HepG2 (cell line): ENCODE data around the gene PPP4R4. TPM values are rescaled to one million over a fixed set of nuclear protein-coding genes. Genes with fewer than 3 reads are reported as not detected.
"Not testable (repeated sequence)": the region's sequence is repeated elsewhere in the genome, so short reads cannot be mapped to it uniquely, and the experiment has no call there.

Source experiments
- ARNTL ChIP-seq: sonication (generic); formaldehyde crosslinking; IDR thresholded peaks from 2 replicates; pipeline ENCODE4 v1.4.0; 2020; ENCODE audit warnings: mild to moderate bottlenecking, missing genetic modification reagents
- BCL6 ChIP-seq: IDR thresholded peaks from 2 replicates; pipeline ENCODE4 v1.6.1; 2016; ENCODE audit warnings: missing genetic modification reagents, missing compliant biosample characterization
- EP300 ChIP-seq, 3 experiments: sonication (generic) in 1 of 3; formaldehyde crosslinking in 1 of 3; IDR thresholded peaks; 2 replicates each; pipeline versions ENCODE4 v1.5.1 to v1.6.1; 2011 to 2020; ENCODE audit warnings: low read depth in 2 of 3, low read length in 2 of 3, borderline replicate concordance in 1 of 3, improper control_type of control experiment in 1 of 3, mild to moderate bottlenecking in 1 of 3, missing genetic modification reagents in 1 of 3, moderate library complexity in 1 of 3
- FOXO1 ChIP-seq: sonication (generic); formaldehyde crosslinking; IDR thresholded peaks from 2 replicates; pipeline ENCODE4 v1.4.0; 2020; ENCODE audit warnings: missing genetic modification reagents
- HDAC2 ChIP-seq: sonication (generic); formaldehyde crosslinking; IDR thresholded peaks from 2 replicates; pipeline ENCODE4 v1.4.0; 2020; ENCODE audit warnings: missing genetic modification reagents
- KDM3A ChIP-seq: IDR thresholded peaks from 2 replicates; pipeline ENCODE4 v1.6.1; 2018; ENCODE audit warnings: low read depth, missing compliant biosample characterization
- LCORL ChIP-seq, 2 experiments: fragments of 450-650 bp in 1 of 2; sonication (generic) in 1 of 2; formaldehyde crosslinking in 1 of 2; IDR thresholded peaks; 2 replicates each; pipeline versions ENCODE4 v1.5.0 to v1.6.1; 2017 to 2020; ENCODE audit warnings: antibody characterized with exemption in 1 of 2, missing genetic modification reagents in 1 of 2
- RARA ChIP-seq: IDR thresholded peaks from 2 replicates; pipeline ENCODE4 v1.6.1; 2016; ENCODE audit warnings: missing genetic modification reagents, missing compliant biosample characterization
- RFXANK ChIP-seq: IDR thresholded peaks from 2 replicates; pipeline ENCODE4 v1.6.1; 2016
- SIX1 ChIP-seq: sonication (generic); formaldehyde crosslinking; IDR thresholded peaks from 2 replicates; pipeline ENCODE4 v1.4.0; 2020; ENCODE audit warnings: missing genetic modification reagents, borderline replicate concordance
- TEAD3 ChIP-seq: optimal IDR thresholded peaks from 2 replicates; pipeline ENCODE3; 2016; ENCODE audit warnings: borderline replicate concordance
- ZMYM3 ChIP-seq: sonication (generic); formaldehyde crosslinking; IDR thresholded peaks from 2 replicates; pipeline ENCODE4 v1.5.1; 2020; ENCODE audit warnings: mild to moderate bottlenecking, missing genetic modification reagents
- ZNF431 ChIP-seq: sonication (generic); formaldehyde crosslinking; IDR thresholded peaks from 2 replicates; pipeline ENCODE4 v1.9.0; 2022; ENCODE audit warnings: missing genetic modification reagents, low read depth, mild to moderate bottlenecking, borderline replicate concordance
- ZNF629 ChIP-seq: sonication (generic); formaldehyde crosslinking; conservative IDR thresholded peaks from 2 replicates; pipeline ENCODE4 v1.5.0; 2020; ENCODE audit warnings: missing genetic modification reagents
- polyA plus RNA-seq, 8 experiments: library from polyadenylated mRNA; depleted of rRNA in 3 of 8; stranded (reverse) in 7 of 8; unstranded in 1 of 8; fragments of >200 nt; fragmentation: Illumina TruSeq in 4 of 8; extraction: Trizol in 4 of 8; gene quantifications; 2 replicates each; pipeline versions ENCODE4 v1.2.1 to v1.2.3, GENCODE V29; 2011 to 2016; ENCODE audit warnings: low read depth in 4 of 8, missing spikeins in 1 of 8, mixed read lengths in 1 of 8; ENCODE audit not compliant: insufficient read depth in 1 of 8
- total RNA-seq, 5 experiments: library from RNA; depleted of rRNA; stranded (reverse); fragments of >200 nt; fragmentation: Illumina TruSeq; extraction: Trizol; gene quantifications; 2 replicates each; pipeline ENCODE4 v1.2.3, GENCODE V29; 2016; ENCODE audit warnings: low read depth in 1 of 5
- TF ChIP-seq, protein P1 (sequence below), 2 experiments: sonication (generic) in 1 of 2; formaldehyde crosslinking in 1 of 2; IDR thresholded peaks; 2 replicates each; pipeline versions ENCODE4 v1.4.0 to v1.6.1; 2018 to 2020; ENCODE audit warnings: missing genetic modification reagents in 2 of 2, borderline replicate concordance in 1 of 2, low read depth in 1 of 2, mild to moderate bottlenecking in 1 of 2, missing biosample characterization in 1 of 2
- TF ChIP-seq, protein P2 (sequence below): IDR thresholded peaks from 2 replicates; pipeline ENCODE4 v1.6.1; 2016; ENCODE audit warnings: missing genetic modification reagents, missing compliant biosample characterization
- TF ChIP-seq, protein P3 (sequence below), 2 experiments: sonication (generic) in 1 of 2; formaldehyde crosslinking in 1 of 2; IDR thresholded peaks; 2 replicates each; pipeline versions ENCODE4 v1.4.0 to v1.6.1; 2016 to 2020; ENCODE audit warnings: borderline replicate concordance in 1 of 2, low read depth in 1 of 2, mild to moderate bottlenecking in 1 of 2, missing genetic modification reagents in 1 of 2
- TF ChIP-seq, protein P4 (sequence below): sonication (generic); formaldehyde crosslinking; IDR thresholded peaks from 2 replicates; pipeline ENCODE4 v1.9.0; 2021; ENCODE audit warnings: missing genetic modification reagents, borderline replicate concordance

The PPP4R4 gene
- total and polyA plus RNA-seq, 2 of the 13 experiments (the other 11 are each of a cell fraction or from before 2014, with no cell fraction given): 9.5 to 19.8 TPM

DNA sequence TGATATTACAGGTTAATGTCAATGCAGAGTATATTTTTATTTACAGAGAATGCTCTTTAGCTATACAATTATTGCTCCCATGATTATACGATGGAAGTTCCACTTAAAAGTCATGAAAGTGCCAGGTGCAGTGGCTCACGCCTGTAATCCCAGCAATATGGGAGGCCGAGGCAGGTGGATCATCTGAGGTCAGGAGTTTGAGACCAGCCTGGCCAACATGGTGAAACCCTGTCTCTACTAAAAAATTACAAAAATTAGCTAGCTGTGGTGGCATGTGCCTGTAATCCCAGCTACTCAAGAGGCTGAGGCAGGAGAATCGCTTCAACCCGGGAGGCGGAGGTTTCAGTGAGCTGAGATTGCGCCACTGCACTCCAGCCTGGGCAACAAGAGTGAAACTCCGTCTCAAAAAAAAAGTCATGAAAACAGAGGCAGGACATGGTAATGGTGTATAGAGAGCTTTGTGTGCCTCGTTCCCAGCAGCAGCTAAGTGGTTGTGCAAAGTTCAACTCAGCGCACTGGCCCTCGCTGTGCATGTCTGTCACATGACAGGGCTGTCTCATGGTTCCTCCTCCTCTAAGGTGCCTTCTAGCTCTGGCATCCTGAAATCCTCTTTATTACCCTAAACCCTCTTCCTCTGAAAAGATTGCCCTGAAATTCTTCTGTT, 102.9 kb downstream of the PPP4R4 start (continued):
- peak; percentile 43; the same call in 1 of the 2 replicates for TF ChIP-seq ARNTL (CRISPR knock-in tag)
- peak; percentile 91 for TF ChIP-seq ZNF431
- TF ChIP-seq, protein P1, sequence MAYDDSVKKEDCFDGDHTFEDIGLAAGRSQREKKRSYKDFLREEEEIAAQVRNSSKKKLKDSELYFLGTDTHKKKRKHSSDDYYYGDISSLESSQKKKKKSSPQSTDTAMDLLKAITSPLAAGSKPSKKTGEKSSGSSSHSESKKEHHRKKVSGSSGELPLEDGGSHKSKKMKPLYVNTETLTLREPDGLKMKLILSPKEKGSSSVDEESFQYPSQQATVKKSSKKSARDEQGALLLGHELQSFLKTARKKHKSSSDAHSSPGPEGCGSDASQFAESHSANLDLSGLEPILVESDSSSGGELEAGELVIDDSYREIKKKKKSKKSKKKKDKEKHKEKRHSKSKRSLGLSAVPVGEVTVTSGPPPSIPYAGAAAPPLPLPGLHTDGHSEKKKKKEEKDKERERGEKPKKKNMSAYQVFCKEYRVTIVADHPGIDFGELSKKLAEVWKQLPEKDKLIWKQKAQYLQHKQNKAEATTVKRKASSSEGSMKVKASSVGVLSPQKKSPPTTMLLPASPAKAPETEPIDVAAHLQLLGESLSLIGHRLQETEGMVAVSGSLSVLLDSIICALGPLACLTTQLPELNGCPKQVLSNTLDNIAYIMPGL (CRISPR knock-in tag; IDR thresholded peaks at IDR 0.05; ENCODE audit: borderline replicate concordance in 1 of 2, low read depth in 1 of 2): peak in 1 of 2 experiments; percentile 53; a peak in 2 of 4 replicates
- peak; percentile 78 for TF ChIP-seq TEAD3 (CRISPR knock-in tag)
- TF ChIP-seq, protein P2, sequence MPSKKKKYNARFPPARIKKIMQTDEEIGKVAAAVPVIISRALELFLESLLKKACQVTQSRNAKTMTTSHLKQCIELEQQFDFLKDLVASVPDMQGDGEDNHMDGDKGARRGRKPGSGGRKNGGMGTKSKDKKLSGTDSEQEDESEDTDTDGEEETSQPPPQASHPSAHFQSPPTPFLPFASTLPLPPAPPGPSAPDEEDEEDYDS (CRISPR knock-in tag): peak; percentile 57
- peak; percentile 45; the same call in 1 of the 2 replicates for TF ChIP-seq BCL6
- TF ChIP-seq FOXO1 (CRISPR knock-in tag): peak; percentile 86
- TF ChIP-seq, protein P3, sequence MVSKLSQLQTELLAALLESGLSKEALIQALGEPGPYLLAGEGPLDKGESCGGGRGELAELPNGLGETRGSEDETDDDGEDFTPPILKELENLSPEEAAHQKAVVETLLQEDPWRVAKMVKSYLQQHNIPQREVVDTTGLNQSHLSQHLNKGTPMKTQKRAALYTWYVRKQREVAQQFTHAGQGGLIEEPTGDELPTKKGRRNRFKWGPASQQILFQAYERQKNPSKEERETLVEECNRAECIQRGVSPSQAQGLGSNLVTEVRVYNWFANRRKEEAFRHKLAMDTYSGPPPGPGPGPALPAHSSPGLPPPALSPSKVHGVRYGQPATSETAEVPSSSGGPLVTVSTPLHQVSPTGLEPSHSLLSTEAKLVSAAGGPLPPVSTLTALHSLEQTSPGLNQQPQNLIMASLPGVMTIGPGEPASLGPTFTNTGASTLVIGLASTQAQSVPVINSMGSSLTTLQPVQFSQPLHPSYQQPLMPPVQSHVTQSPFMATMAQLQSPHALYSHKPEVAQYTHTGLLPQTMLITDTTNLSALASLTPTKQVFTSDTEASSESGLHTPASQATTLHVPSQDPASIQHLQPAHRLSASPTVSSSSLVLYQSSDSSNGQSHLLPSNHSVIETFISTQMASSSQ (IDR thresholded peaks at IDR 0.05; ENCODE audit: low read depth): 0 out of 2 replicates have a peak, but pooled peaks have one; percentile 27
- TF ChIP-seq, protein P3 (CRISPR knock-in tag; IDR thresholded peaks at IDR 0.05; ENCODE audit: borderline replicate concordance): peak; percentile 72; the same call in 1 of the 2 replicates
- TF ChIP-seq HDAC2 (CRISPR knock-in tag): peak; percentile 90
- TF ChIP-seq ZNF629 (CRISPR knock-in tag): peak; percentile 46; the same call in 1 of the 2 replicates
- TF ChIP-seq RFXANK (CRISPR knock-in tag): 0 out of 2 replicates have a peak, but pooled peaks have one; percentile 67
- TF ChIP-seq KDM3A: peak; percentile 73; the same call in 1 of the 2 replicates
- peak in 1 of 2 experiments; percentile 60; a peak in 2 of 4 replicates for TF ChIP-seq EP300 (IDR thresholded peaks at IDR 0.05; ENCODE audit: low read depth in 2 of 2, low read length in 2 of 2)
- TF ChIP-seq EP300 (CRISPR knock-in tag; IDR thresholded peaks at IDR 0.05; ENCODE audit: borderline replicate concordance): peak; percentile 76; the same call in 1 of the 2 replicates
- TF ChIP-seq ZMYM3 (CRISPR knock-in tag): peak; percentile 77
- TF ChIP-seq RARA (CRISPR knock-in tag): peak; percentile 58
- peak; percentile 40; the same call in 1 of the 2 replicates for TF ChIP-seq SIX1 (CRISPR knock-in tag)
- TF ChIP-seq, protein P4, sequence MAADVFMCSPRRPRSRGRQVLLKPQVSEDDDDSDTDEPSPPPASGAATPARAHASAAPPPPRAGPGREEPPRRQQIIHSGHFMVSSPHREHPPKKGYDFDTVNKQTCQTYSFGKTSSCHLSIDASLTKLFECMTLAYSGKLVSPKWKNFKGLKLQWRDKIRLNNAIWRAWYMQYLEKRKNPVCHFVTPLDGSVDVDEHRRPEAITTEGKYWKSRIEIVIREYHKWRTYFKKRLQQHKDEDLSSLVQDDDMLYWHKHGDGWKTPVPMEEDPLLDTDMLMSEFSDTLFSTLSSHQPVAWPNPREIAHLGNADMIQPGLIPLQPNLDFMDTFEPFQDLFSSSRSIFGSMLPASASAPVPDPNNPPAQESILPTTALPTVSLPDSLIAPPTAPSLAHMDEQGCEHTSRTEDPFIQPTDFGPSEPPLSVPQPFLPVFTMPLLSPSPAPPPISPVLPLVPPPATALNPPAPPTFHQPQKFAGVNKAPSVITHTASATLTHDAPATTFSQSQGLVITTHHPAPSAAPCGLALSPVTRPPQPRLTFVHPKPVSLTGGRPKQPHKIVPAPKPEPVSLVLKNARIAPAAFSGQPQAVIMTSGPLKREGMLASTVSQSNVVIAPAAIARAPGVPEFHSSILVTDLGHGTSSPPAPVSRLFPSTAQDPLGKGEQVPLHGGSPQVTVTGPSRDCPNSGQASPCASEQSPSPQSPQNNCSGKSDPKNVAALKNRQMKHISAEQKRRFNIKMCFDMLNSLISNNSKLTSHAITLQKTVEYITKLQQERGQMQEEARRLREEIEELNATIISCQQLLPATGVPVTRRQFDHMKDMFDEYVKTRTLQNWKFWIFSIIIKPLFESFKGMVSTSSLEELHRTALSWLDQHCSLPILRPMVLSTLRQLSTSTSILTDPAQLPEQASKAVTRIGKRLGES (CRISPR knock-in tag): peak; percentile 86; the same call in 1 of the 2 replicates
- TF ChIP-seq LCORL (IDR thresholded peaks at IDR 0.05): not testable (repeated sequence)
- 0 out of 2 replicates have a peak, but pooled peaks have one; percentile 44 for TF ChIP-seq LCORL (CRISPR knock-in tag; IDR thresholded peaks at IDR 0.05)
